GM13976 (cell line): ENCODE results near the gene HYLS1.

Source experiments
- DNase-seq: peaks from one replicate; pipeline ENCODE4 v3.0.0; 2012; ENCODE audit warnings: low spot score
- CTCF ChIP-seq: IDR thresholded peaks from 2 replicates; pipeline ENCODE4 v1.5.1; 2012; ENCODE audit warnings: borderline replicate concordance, mild to moderate bottlenecking; ENCODE audit not compliant: insufficient read depth; ENCODE audit errors: extremely low read depth, missing control alignments, control extremely low read depth
- in situ Hi-C: fragments of 300-500 bp; cut with MboI; formaldehyde crosslinking; loops from one replicate; pipeline ENCODE4 v1.12.0; 2022; ENCODE audit warnings: low sequenced_read_pairs, mixed read lengths, inconsistent platforms; ENCODE audit not compliant: unreplicated experiment

The HYLS1 gene

GRCh38 chr11:125921042-125921441 is 33.6 kb downstream of the HYLS1 start:
- in situ Hi-C loops, result loop anchor here (10.0 kb wide), 1 partner anchor 274 kb away; no protein-coding TSS in a partner anchor
- DNase-seq, result no peak
- TF ChIP-seq CTCF, result no peak

GRCh38 chr11:125922156-125922555 is 34.7 kb downstream of the HYLS1 start:
- DNase-seq, result no peak
- in situ Hi-C loops, result loop anchor here (10.0 kb wide), 1 partner anchor 273 kb away; no protein-coding TSS in a partner anchor
- no peak for TF ChIP-seq CTCF

GRCh38 chr11:125923012-125923579 is 35.6 kb downstream of the HYLS1 start:
- DNase-seq, result peak; percentile 78
- TF ChIP-seq CTCF, result peak; percentile 66
- in situ Hi-C loops, result loop anchor here (10.0 kb wide), 1 partner anchor 272 kb away; no protein-coding TSS in a partner anchor

GRCh38 chr11:125923633-125924032 is 36.2 kb downstream of the HYLS1 start:
- DNase-seq, result no peak
- no peak for TF ChIP-seq CTCF
- in situ Hi-C loops, result loop anchor here (10.0 kb wide), 1 partner anchor 271 kb away; no protein-coding TSS in a partner anchor

- in situ Hi-C loops, result loop anchor here (10.0 kb wide), 1 partner anchor 270 kb away; no protein-coding TSS in a partner anchor
- no peak for DNase-seq
- no peak for TF ChIP-seq CTCF
Observed at GRCh38 chr11:125924384-125925007, 37.0 kb downstream of the HYLS1 start.

GRCh38 chr11:125925247-125925740 is 37.8 kb downstream of the HYLS1 start:
- no peak for DNase-seq
- in situ Hi-C loops, result loop anchor here (10.0 kb wide), 1 partner anchor 270 kb away; no protein-coding TSS in a partner anchor
- TF ChIP-seq CTCF, result no peak
